HL-60 (cell line): Measurements from ENCODE around the gene EMC6.

Experiments
- CTCF ChIP-seq: IDR thresholded peaks from one replicate; pipeline ENCODE4 v1.5.1; 2011; ENCODE audit warnings: low read length, control low read depth, inconsistent platforms; ENCODE audit not compliant: insufficient read depth
- GABPA ChIP-seq: IDR thresholded peaks from 2 replicates; pipeline ENCODE4 v1.6.1; 2012; ENCODE audit warnings: low read depth
- POLR2AphosphoS5 ChIP-seq: IDR thresholded peaks from 2 replicates; pipeline ENCODE4 v1.6.1; 2012; ENCODE audit warnings: low read depth
- REST ChIP-seq: IDR thresholded peaks from 2 replicates; pipeline ENCODE4 v1.6.1; 2012; ENCODE audit warnings: low read depth; ENCODE audit not compliant: insufficient replicate concordance
- SPI1 ChIP-seq: IDR thresholded peaks from 2 replicates; pipeline ENCODE4 v1.6.1; 2012; ENCODE audit warnings: low read depth, mild to moderate bottlenecking, borderline replicate concordance

GRCh38 chr17:3692346-3692745, 23.7 kb downstream of the EMC6 start:
- TF ChIP-seq POLR2AphosphoS5, result no peak
- no peak for TF ChIP-seq CTCF
- TF ChIP-seq GABPA, result no peak
- TF ChIP-seq SPI1, result no peak
- TF ChIP-seq REST, result no peak
